ENCODE measurements around the gene OGFOD3.

The OGFOD3 gene

GRCh38 chr17:82388922-82389283 lies 29.5 kb downstream of the OGFOD3 start:
- Histone ChIP-seq H3K27ac (ENCODE audit: low read length) (no peak overlapping the region), H3K9ac (ENCODE audit: low read length) (no peak overlapping the region), H3K4me1 (ENCODE audit: control insufficient read depth, low read depth, low read length) (peaks cover 3% of the 10 kb centered on the region), H3K36me3 (ENCODE audit: control insufficient read depth, low read depth, low read length) (no peaks in the 10 kb centered on the region), H3K4me3 (ENCODE audit: low read length) (no peak overlapping the region), H3K27me3 (ENCODE audit: control insufficient read depth, insufficient read depth, low read length) (no peaks in the 10 kb centered on the region), H3K9me3 (ENCODE audit: control insufficient read depth, low read depth, low read length) (no peaks in the 10 kb centered on the region)

DNA sequence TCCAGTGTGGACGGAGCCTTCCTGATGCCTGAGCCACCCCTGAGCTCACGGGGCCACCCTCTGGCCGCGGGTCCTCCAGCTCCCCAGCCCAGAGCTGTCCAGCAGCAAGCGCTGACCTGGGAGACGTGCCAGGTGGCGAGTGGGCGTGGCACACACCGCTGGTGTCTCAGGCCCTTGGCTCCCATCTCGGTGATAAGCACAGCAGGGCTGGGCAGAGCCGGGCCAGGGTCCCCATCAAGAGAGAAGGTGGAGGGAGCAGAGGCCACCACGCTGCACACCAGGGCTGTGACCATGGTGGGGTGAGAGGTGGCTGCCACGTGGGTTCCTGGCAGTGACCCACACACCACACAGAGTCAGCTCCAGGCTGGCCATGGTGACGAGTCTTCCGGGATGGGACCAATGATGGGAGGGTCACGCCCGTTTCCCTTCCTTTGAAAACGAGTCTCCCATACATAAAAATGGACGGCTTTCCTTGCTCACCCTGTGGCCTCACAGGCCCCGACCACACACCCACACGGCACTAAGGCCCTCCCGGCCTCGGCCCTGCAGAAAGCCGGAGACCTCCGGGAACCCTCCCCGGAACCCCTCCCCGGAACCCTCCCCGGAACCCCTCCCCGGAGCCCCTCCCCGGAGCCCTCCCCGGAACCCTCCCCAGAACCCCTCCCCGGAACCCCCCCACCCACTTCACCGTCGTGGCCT lies 30.0 kb downstream of the OGFOD3 start:
- no peaks in the 10 kb centered on the region for H3K27me3 ChIP-seq (ENCODE audit: control insufficient read depth, insufficient read depth, low read length)

DNA sequence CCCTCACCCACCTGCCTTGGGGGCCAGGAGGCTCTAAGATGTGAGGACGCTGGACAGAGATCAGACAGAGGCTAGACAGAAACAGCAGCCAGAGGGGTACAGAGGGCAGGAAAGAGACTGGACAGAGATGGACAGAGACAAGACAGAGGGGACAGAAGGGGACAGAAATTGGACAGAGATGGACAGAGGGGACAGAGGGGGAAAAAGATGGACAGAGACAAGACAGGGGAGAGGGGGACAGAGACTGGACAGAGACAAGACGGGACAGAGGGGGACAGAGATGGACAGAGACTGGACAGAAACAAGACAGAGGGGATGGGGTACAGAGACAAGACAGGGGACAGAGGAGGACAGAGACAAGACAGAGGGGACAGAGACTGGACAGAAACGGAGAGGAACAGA lies 30.7 kb downstream of the OGFOD3 start:
- no peak overlapping the region for H3K27ac ChIP-seq (ENCODE audit: low read length)
- no peak overlapping the region for H3K9ac ChIP-seq (ENCODE audit: low read length)
- no peaks in the 10 kb centered on the region for H3K27me3 ChIP-seq (ENCODE audit: control insufficient read depth, insufficient read depth, low read length)
- H3K4me1 ChIP-seq (ENCODE audit: control insufficient read depth, low read depth, low read length), result peaks cover 3% of the 10 kb centered on the region
- H3K9me3 ChIP-seq (ENCODE audit: control insufficient read depth, low read depth, low read length), result no peaks in the 10 kb centered on the region
- H3K36me3 ChIP-seq (ENCODE audit: control insufficient read depth, low read depth, low read length), result no peaks in the 10 kb centered on the region
- H3K4me3 ChIP-seq (ENCODE audit: low read length), result no peak overlapping the region

More for the DNA sequence above, 30.0 kb downstream of the OGFOD3 start:
- no peaks in the 10 kb centered on the region for H3K36me3 ChIP-seq (ENCODE audit: control insufficient read depth, low read depth, low read length)
- no peak overlapping the region for H3K4me3 ChIP-seq (ENCODE audit: low read length)
- no peaks in the 10 kb centered on the region for H3K9me3 ChIP-seq (ENCODE audit: control insufficient read depth, low read depth, low read length)
- peaks cover 3% of the 10 kb centered on the region for H3K4me1 ChIP-seq (ENCODE audit: control insufficient read depth, low read depth, low read length)
- no peak overlapping the region for H3K27ac ChIP-seq (ENCODE audit: low read length)
- H3K9ac ChIP-seq (ENCODE audit: low read length), result no peak overlapping the region

- H3K36me3 ChIP-seq (ENCODE audit: control insufficient read depth, low read depth, low read length), result no peaks in the 10 kb centered on the region
- H3K4me3 ChIP-seq (ENCODE audit: low read length), result no peak overlapping the region
- no peaks in the 10 kb centered on the region for H3K27me3 ChIP-seq (ENCODE audit: control insufficient read depth, insufficient read depth, low read length)
- no peak overlapping the region for H3K9ac ChIP-seq (ENCODE audit: low read length)
- no peaks in the 10 kb centered on the region for H3K9me3 ChIP-seq (ENCODE audit: control insufficient read depth, low read depth, low read length)
- H3K4me1 ChIP-seq (ENCODE audit: control insufficient read depth, low read depth, low read length), result peaks cover 3% of the 10 kb centered on the region
- H3K27ac ChIP-seq (ENCODE audit: low read length), result no peak overlapping the region
Measured at GRCh38 chr17:82386881-82387704, 31.3 kb downstream of the OGFOD3 start.

- Histone ChIP-seq H3K9ac (ENCODE audit: low read length) (no peak overlapping the region), H3K27me3 (ENCODE audit: control insufficient read depth, insufficient read depth, low read length) (peaks cover 2% of the 10 kb centered on the region), H3K4me3 (ENCODE audit: low read length) (no peak overlapping the region), H3K36me3 (ENCODE audit: control insufficient read depth, low read depth, low read length) (no peaks in the 10 kb centered on the region), H3K9me3 (ENCODE audit: control insufficient read depth, low read depth, low read length) (no peaks in the 10 kb centered on the region), H3K27ac (ENCODE audit: low read length) (no peak overlapping the region), H3K4me1 (ENCODE audit: control insufficient read depth, low read depth, low read length) (peaks cover 3% of the 10 kb centered on the region)
Measured at GRCh38 chr17:82386255-82386831, 32.0 kb downstream of the OGFOD3 start.

DNA sequence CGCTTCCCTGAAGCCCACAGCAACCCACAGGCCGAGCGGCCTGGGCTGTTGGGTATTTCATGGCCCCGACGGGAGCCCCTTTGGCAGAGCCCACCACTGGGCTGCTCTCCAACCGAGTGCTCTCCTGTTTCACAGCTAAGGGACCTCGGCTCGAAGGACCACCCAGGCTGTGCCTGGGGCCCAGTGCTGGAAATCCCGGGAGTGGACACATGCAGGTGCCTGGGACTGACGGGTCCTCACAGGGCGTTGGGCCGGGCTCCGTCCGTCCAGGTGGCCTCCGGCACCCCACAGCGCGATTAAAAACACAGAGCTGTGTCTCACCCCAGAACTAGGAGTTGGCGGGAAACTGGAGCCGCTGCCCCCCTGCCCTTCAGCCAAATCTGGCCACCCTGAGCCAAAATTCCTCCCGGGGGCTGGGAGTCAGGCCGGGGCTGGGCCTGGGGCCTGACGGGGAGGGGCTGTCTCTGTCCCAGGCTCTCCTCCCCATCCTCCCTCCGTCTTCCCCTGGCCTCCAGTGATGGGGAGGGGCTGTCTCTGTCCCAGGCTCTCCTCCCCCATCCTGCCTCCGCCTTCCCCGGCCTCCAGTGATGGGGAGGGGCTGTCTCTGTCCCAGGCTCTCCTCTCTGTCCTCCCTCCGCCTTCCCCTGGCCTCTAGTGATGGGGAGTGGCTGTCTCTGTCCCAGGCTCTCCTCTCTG lies 32.7 kb downstream of the OGFOD3 start:
- Histone ChIP-seq H3K36me3 (ENCODE audit: control insufficient read depth, low read depth, low read length) (no peaks in the 10 kb centered on the region), H3K27ac (ENCODE audit: low read length) (no peak overlapping the region), H3K27me3 (ENCODE audit: control insufficient read depth, insufficient read depth, low read length) (peaks cover 5% of the 10 kb centered on the region), H3K9me3 (ENCODE audit: control insufficient read depth, low read depth, low read length) (no peaks in the 10 kb centered on the region), H3K4me3 (ENCODE audit: low read length) (no peak overlapping the region), H3K9ac (ENCODE audit: low read length) (no peak overlapping the region), H3K4me1 (ENCODE audit: control insufficient read depth, low read depth, low read length) (peaks cover 3% of the 10 kb centered on the region)

DNA sequence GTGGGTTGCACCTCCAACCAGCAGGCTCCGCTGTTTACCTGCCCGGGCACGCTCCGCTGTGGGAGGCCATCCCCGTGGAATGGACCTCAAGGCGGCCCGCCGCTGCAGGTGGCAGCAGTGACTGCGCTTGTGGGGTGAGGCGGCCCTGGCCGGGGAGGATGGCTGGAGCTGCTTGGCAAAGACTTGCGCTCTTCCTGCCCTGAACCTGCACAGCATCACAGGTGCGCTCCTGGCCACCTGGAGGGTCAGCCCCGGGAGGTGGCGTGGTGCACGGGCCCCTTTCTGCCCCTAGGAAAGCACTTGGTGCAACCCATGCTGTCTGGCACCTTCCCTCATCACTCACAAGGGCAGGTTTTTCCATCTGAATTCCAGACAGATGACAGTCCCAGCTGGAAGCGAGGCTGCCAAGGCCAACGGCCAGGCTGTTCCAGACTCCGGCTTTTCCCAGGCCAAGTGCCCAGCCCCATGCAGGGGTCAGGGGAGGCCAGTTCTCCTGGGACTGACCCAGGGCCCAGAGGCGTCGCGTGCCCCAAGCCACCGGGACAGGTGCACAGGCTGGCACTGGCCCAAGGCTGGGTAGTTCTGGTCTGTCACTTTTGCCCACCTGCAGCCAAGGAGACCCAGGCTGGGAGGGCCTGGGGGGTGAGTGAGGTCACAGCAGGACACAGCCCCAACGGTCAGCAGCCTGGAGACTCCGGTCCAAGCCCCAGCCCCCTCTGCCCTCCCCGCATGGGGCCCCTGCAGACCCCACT lies 33.5 kb downstream of the OGFOD3 start:
- H3K36me3 ChIP-seq (ENCODE audit: control insufficient read depth, low read depth, low read length), result no peaks in the 10 kb centered on the region
- H3K9ac ChIP-seq (ENCODE audit: low read length), result no peak overlapping the region
- H3K27me3 ChIP-seq (ENCODE audit: control insufficient read depth, insufficient read depth, low read length), result peaks cover 5% of the 10 kb centered on the region
- H3K4me3 ChIP-seq (ENCODE audit: low read length), result no peak overlapping the region
- H3K4me1 ChIP-seq (ENCODE audit: control insufficient read depth, low read depth, low read length), result peaks cover 3% of the 10 kb centered on the region
- no peak overlapping the region for H3K27ac ChIP-seq (ENCODE audit: low read length)
- H3K9me3 ChIP-seq (ENCODE audit: control insufficient read depth, low read depth, low read length), result no peaks in the 10 kb centered on the region

GRCh38 chr17:82384051-82384729 lies 34.2 kb downstream of the OGFOD3 start:
- H3K36me3 ChIP-seq (ENCODE audit: control insufficient read depth, low read depth, low read length), result no peaks in the 10 kb centered on the region

GRCh38 chr17:82383411-82383810 lies 35.0 kb downstream of the OGFOD3 start:
- H3K9ac ChIP-seq (ENCODE audit: low read length), result no peak overlapping the region
- no peak overlapping the region for H3K4me3 ChIP-seq (ENCODE audit: low read length)
- H3K27me3 ChIP-seq (ENCODE audit: control insufficient read depth, insufficient read depth, low read length), result peaks cover 5% of the 10 kb centered on the region
- no peaks in the 10 kb centered on the region for H3K36me3 ChIP-seq (ENCODE audit: control insufficient read depth, low read depth, low read length)
- H3K9me3 ChIP-seq (ENCODE audit: control insufficient read depth, low read depth, low read length), result no peaks in the 10 kb centered on the region
- no peak overlapping the region for H3K27ac ChIP-seq (ENCODE audit: low read length)
- H3K4me1 ChIP-seq (ENCODE audit: control insufficient read depth, low read depth, low read length), result peaks cover 3% of the 10 kb centered on the region

More at GRCh38 chr17:82384051-82384729, 34.2 kb downstream of the OGFOD3 start:
- Histone ChIP-seq H3K27ac (ENCODE audit: low read length) (no peak overlapping the region), H3K4me3 (ENCODE audit: low read length) (no peak overlapping the region), H3K4me1 (ENCODE audit: control insufficient read depth, low read depth, low read length) (peaks cover 3% of the 10 kb centered on the region), H3K9me3 (ENCODE audit: control insufficient read depth, low read depth, low read length) (no peaks in the 10 kb centered on the region), H3K27me3 (ENCODE audit: control insufficient read depth, insufficient read depth, low read length) (peaks cover 5% of the 10 kb centered on the region), H3K9ac (ENCODE audit: low read length) (no peak overlapping the region)

- Histone ChIP-seq H3K9me3 (ENCODE audit: control insufficient read depth, low read depth, low read length) (no peaks in the 10 kb centered on the region), H3K36me3 (ENCODE audit: control insufficient read depth, low read depth, low read length) (no peaks in the 10 kb centered on the region), H3K9ac (ENCODE audit: low read length) (no peak overlapping the region), H3K4me1 (ENCODE audit: control insufficient read depth, low read depth, low read length) (peaks cover 3% of the 10 kb centered on the region), H3K27me3 (ENCODE audit: control insufficient read depth, insufficient read depth, low read length) (peaks cover 5% of the 10 kb centered on the region), H3K27ac (ENCODE audit: low read length) (no peak overlapping the region), H3K4me3 (ENCODE audit: low read length) (no peak overlapping the region)
Measured at GRCh38 chr17:82382933-82383255, 35.5 kb downstream of the OGFOD3 start.
